Measurements from ENCODE around the gene ADAMTS12. TPM values are rescaled to one million over a fixed set of nuclear protein-coding genes. Genes with fewer than 3 reads are reported as not detected.

ADAMTS12 gene
- total RNA-seq, 1 experiment from 2014 or later = not detected

DNA sequence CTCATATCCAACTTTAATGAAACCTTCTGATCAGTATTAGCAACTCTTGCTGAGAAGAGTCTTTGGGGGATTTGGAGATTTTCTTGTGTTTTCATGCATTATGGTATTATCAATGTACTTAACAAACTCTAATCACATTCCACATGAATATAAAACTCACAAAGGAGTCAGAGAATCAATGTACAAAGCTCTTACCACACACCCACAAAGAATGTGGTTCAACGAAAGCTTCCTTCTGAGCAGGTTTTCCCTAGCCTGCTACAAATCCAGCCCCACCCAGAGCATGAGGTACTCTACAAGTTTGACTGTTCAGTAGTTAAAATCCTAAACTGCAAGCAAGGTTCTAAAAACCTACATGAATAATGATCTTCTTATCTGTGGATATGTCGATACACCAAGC is 240.9 kb downstream of the ADAMTS12 start:
- H3K36me3 Mint-ChIP-seq (ENCODE audit: insufficient read depth, unreplicated experiment) = no peaks in the 10 kb centered on the region
- H3K27ac Mint-ChIP-seq (ENCODE audit: low read depth, unreplicated experiment) = no peak overlapping the region
- BruUV-seq (replicated peaks) = no TSS peak
- no peaks in the 10 kb centered on the region for H3K27me3 Mint-ChIP-seq (ENCODE audit: insufficient read depth, unreplicated experiment)
- no peak overlapping the region for H3K4me3 Mint-ChIP-seq (ENCODE audit: unreplicated experiment)
- POLR2A ChIA-PET = interaction anchor here (1.3 kb wide), 1 partner anchor 9 kb away, joined by 4 read pairs; no protein-coding TSS in a partner anchor
- no peaks in the 10 kb centered on the region for H3K9me3 Mint-ChIP-seq (ENCODE audit: unreplicated experiment)
- CTCF ChIA-PET = interaction anchor here (1.1 to 1.3 kb wide), 2 partner anchors 18 to 62 kb away, joined by 3 to 4 read pairs; no protein-coding TSS in a partner anchor
- TF ChIP-seq, protein P1, sequence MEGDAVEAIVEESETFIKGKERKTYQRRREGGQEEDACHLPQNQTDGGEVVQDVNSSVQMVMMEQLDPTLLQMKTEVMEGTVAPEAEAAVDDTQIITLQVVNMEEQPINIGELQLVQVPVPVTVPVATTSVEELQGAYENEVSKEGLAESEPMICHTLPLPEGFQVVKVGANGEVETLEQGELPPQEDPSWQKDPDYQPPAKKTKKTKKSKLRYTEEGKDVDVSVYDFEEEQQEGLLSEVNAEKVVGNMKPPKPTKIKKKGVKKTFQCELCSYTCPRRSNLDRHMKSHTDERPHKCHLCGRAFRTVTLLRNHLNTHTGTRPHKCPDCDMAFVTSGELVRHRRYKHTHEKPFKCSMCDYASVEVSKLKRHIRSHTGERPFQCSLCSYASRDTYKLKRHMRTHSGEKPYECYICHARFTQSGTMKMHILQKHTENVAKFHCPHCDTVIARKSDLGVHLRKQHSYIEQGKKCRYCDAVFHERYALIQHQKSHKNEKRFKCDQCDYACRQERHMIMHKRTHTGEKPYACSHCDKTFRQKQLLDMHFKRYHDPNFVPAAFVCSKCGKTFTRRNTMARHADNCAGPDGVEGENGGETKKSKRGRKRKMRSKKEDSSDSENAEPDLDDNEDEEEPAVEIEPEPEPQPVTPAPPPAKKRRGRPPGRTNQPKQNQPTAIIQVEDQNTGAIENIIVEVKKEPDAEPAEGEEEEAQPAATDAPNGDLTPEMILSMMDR (IDR thresholded peaks at IDR 0.05; ENCODE audit: unreplicated experiment) = no peak
- intact Hi-C loops (cut with micrococcal nuclease) = no loop called here
- DNase-seq (ENCODE audit: unreplicated experiment) = no peak
- peaks cover 7% of the 10 kb centered on the region for H3K4me1 Mint-ChIP-seq (ENCODE audit: insufficient read depth, unreplicated experiment)

DNA sequence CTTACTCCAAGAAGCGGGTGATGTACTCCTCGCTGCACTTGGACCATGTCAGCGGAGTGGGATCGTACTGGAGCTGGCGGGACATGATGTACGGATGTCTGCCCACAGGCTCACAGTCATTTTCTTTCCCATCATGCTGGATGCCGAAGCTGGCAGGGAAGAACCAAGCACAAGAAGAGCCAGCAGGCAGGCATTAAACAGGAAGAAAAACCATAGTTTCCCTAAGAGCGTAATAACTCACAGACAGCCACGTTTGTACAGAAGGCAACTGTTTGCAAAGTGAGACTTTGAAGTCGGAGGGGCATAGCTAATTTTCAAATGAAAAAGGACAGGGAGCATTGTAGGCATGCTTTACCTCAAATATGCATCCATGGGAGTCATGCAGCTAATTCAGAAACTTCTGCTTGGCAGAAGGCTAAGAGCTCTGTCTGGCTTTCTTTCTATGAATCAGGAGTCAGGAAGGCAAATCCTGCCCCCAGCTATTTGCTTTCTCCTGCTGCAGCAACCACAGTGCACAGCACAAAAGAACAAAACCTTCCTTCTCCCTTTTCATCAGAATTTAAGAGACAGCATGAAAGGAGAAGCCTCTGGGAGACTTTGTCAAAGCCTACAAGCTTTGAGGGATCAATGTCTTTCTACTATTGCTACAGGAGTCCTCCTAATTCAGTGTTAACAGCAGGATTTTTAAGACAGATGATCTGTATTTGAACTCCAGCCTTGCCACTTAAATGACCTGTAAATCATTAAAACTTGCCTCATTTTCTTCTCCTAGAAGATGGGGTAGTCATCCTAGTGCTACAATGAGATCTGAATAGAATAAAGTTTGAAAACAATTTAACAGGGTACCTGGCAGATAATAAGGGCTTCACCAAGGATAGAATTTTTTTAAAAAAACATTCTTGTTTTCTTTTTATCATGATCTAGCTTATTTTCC is 242.0 kb downstream of the ADAMTS12 start:
- Mint-ChIP-seq H3K4me1 (ENCODE audit: insufficient read depth, unreplicated experiment) (peaks cover 7% of the 10 kb centered on the region), H3K9me3 (ENCODE audit: unreplicated experiment) (no peaks in the 10 kb centered on the region), H3K36me3 (ENCODE audit: insufficient read depth, unreplicated experiment) (no peaks in the 10 kb centered on the region), H3K27ac (ENCODE audit: low read depth, unreplicated experiment) (no peak overlapping the region), H3K4me3 (ENCODE audit: unreplicated experiment) (no peak overlapping the region), H3K27me3 (ENCODE audit: insufficient read depth, unreplicated experiment) (no peaks in the 10 kb centered on the region)
- ChIA-PET POLR2A (interaction anchor here (1.3 kb wide), 1 partner anchor 8 kb away, joined by 4 read pairs; no protein-coding TSS in a partner anchor), CTCF (interaction anchor here (0.7 to 1.3 kb wide), 6 partner anchors 10 to 61 kb away, joined by 3 to 7 read pairs (median 3); no protein-coding TSS in a partner anchor)
- intact Hi-C loops (cut with micrococcal nuclease) = no loop called here
- TF ChIP-seq, protein P1 (IDR thresholded peaks at IDR 0.05; ENCODE audit: unreplicated experiment) = no peak
- BruUV-seq (replicated peaks) = no TSS peak
- DNase-seq (ENCODE audit: unreplicated experiment) = peak; percentile 10

DNA sequence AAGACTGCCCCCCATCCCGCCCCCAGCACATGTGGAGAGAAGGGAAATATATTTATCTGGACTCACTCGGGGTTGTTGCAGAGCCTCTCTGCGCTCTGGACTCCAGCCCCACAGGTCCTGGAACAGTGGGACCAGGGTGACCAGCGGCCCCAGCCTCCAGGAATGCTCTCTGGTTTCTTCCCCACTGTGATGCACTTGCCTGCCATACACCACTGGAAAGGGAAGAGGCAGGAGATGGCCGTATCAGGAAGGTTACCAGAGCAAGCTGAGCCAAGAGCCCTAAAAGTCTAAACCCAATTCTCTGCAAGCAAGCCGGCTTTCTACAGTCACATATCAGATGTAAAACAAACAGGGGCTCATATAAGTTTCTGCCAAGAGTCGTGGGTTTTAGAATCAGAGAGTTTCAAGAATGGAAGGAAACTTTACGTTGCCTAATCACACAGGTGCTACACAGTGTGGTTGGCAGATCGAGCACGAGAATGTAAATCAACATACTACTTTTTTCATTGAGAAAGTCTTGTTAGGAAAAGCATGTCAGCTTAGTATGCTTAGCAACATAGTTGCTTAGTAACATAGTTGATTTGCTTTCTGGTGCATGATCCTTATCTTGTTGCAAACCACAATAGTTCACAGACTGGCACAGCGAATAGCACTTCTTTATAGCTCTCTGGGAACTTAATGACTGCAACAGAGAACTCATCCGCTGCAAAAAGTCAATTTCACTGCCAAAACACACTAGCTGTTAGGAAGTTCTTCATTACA is 249.9 kb downstream of the ADAMTS12 start:
- no peak overlapping the region for H3K27ac Mint-ChIP-seq (ENCODE audit: low read depth, unreplicated experiment)
- DNase-seq (ENCODE audit: unreplicated experiment) = no peak
- no peaks in the 10 kb centered on the region for H3K9me3 Mint-ChIP-seq (ENCODE audit: unreplicated experiment)
- ChIA-PET POLR2A (interaction anchor here (0.6 to 1.5 kb wide), 4 partner anchors 9 to 148 kb away, joined by 3 to 4 read pairs (median 3); no protein-coding TSS in a partner anchor), CTCF (interaction anchor here (0.6 to 0.7 kb wide), 2 partner anchors 85 to 328 kb away, joined by 3 read pairs; no protein-coding TSS in a partner anchor)
- H3K4me1 Mint-ChIP-seq (ENCODE audit: insufficient read depth, unreplicated experiment) = no peaks in the 10 kb centered on the region
- no peaks in the 10 kb centered on the region for H3K36me3 Mint-ChIP-seq (ENCODE audit: insufficient read depth, unreplicated experiment)
- peaks cover 16% of the 10 kb centered on the region for H3K27me3 Mint-ChIP-seq (ENCODE audit: insufficient read depth, unreplicated experiment)
- no peak overlapping the region for H3K4me3 Mint-ChIP-seq (ENCODE audit: unreplicated experiment)
- intact Hi-C loops (cut with micrococcal nuclease) = no loop called here
- no TSS peak for BruUV-seq (replicated peaks)
- TF ChIP-seq, protein P1 (IDR thresholded peaks at IDR 0.05; ENCODE audit: unreplicated experiment) = no peak

DNA sequence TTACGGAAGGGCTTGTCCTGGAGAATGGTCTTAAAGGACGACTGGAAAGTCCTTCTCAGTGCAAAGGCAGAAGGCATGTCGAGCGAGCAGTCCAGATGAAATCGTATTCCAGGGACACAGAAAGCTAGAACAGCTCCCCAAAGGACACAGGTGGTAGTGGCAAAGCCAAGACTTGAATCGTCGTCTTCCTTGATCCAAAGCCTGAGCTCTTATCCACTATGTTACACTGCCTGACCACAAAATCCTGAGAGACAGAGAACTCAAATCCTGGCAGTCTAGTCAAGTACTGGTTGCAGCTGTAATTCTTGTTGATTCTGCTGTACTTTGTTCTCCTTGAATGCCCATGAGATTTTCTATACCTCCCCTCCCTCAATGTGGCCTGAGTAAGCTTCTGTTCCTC is 252.3 kb downstream of the ADAMTS12 start:
- no peaks in the 10 kb centered on the region for H3K4me1 Mint-ChIP-seq (ENCODE audit: insufficient read depth, unreplicated experiment)
- H3K4me3 Mint-ChIP-seq (ENCODE audit: unreplicated experiment) = no peak overlapping the region
- H3K27ac Mint-ChIP-seq (ENCODE audit: low read depth, unreplicated experiment) = no peak overlapping the region
- no TSS peak for BruUV-seq (replicated peaks)
- H3K27me3 Mint-ChIP-seq (ENCODE audit: insufficient read depth, unreplicated experiment) = peaks cover 16% of the 10 kb centered on the region
- intact Hi-C loops (cut with micrococcal nuclease) = no loop called here
- H3K9me3 Mint-ChIP-seq (ENCODE audit: unreplicated experiment) = no peaks in the 10 kb centered on the region
- POLR2A ChIA-PET = no interaction called here
- CTCF ChIA-PET = no interaction called here
- no peak for DNase-seq (ENCODE audit: unreplicated experiment)
- TF ChIP-seq, protein P1 (IDR thresholded peaks at IDR 0.05; ENCODE audit: unreplicated experiment) = no peak
- no peaks in the 10 kb centered on the region for H3K36me3 Mint-ChIP-seq (ENCODE audit: insufficient read depth, unreplicated experiment)
